Brain microvascular endothelial cell (primary cell): Measurements from ENCODE around the gene GNB3.
"Not testable (repeated sequence)": the region's sequence is repeated elsewhere in the genome, so short reads cannot be mapped to it uniquely, and the experiment has no call there.

Experiments
- DNase-seq: peaks from one replicate; pipeline ENCODE4 v3.0.0-alpha.2; 2020
- H3K27ac ChIP-seq: fragments of 250-450 bp; sonication (Bioruptor Pico); 2 replicates; pipeline ENCODE4 v1.5.1; 2020; ENCODE audit warnings: mild to moderate bottlenecking, moderate library complexity
- H3K27me3 ChIP-seq: fragments of 250-450 bp; sonication (Bioruptor Pico); replicated peaks from 2 replicates; pipeline ENCODE4 v1.5.1; 2020; ENCODE audit warnings: mild to moderate bottlenecking
- H3K36me3 ChIP-seq: fragments of 250-450 bp; sonication (Bioruptor Pico); replicated peaks from 2 replicates; pipeline ENCODE4 v1.5.1; 2020; ENCODE audit warnings: mild to moderate bottlenecking
- H3K4me3 ChIP-seq: 2 replicates; pipeline ENCODE4 v1.5.1; 2011; ENCODE audit warnings: low read depth, mild to moderate bottlenecking, control low read depth, low read length, moderate library complexity
- in situ Hi-C: cut with HindIII; loops from 2 replicates; pipeline ENCODE4 v1.10.0; 2017; ENCODE audit warnings: low sequenced_read_pairs, low pct_ligation_motif_present
- TF ChIP-seq, protein P1 (sequence below): IDR thresholded peaks from 2 replicates; pipeline ENCODE4 v1.5.1; 2011; ENCODE audit warnings: low read depth, mild to moderate bottlenecking, moderate library complexity, low read length, control low read depth, inconsistent platforms; ENCODE audit errors: missing control alignments

GNB3 gene

DNA sequence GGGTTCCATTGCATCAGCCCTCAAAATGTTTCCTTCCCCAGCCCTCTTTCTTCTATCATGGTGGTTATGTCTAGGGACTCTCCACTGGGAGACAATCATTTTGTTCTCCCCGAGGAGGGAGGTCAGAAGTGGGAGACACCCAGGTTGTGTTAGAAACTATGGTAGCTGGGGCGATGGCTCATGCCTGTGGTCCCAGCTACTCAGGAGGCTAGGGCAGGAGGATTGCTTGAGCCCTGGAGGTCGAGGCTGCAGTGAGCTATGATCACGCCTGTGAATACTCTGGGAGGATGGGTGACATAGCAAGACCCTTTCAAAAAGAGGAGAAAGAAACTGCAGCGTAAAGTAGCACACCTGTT is 50.9 kb downstream of the GNB3 start:
- in situ Hi-C loops, result no loop called here
- Histone ChIP-seq H3K36me3 (no peaks in the 10 kb centered on the region), H3K27ac (peak overlapping the region; percentile 51), H3K27me3 (no peaks in the 10 kb centered on the region), H3K4me3 (peak overlapping the region; percentile 56)
- no peak for DNase-seq
- TF ChIP-seq, protein P1, sequence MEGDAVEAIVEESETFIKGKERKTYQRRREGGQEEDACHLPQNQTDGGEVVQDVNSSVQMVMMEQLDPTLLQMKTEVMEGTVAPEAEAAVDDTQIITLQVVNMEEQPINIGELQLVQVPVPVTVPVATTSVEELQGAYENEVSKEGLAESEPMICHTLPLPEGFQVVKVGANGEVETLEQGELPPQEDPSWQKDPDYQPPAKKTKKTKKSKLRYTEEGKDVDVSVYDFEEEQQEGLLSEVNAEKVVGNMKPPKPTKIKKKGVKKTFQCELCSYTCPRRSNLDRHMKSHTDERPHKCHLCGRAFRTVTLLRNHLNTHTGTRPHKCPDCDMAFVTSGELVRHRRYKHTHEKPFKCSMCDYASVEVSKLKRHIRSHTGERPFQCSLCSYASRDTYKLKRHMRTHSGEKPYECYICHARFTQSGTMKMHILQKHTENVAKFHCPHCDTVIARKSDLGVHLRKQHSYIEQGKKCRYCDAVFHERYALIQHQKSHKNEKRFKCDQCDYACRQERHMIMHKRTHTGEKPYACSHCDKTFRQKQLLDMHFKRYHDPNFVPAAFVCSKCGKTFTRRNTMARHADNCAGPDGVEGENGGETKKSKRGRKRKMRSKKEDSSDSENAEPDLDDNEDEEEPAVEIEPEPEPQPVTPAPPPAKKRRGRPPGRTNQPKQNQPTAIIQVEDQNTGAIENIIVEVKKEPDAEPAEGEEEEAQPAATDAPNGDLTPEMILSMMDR, result no peak

DNA sequence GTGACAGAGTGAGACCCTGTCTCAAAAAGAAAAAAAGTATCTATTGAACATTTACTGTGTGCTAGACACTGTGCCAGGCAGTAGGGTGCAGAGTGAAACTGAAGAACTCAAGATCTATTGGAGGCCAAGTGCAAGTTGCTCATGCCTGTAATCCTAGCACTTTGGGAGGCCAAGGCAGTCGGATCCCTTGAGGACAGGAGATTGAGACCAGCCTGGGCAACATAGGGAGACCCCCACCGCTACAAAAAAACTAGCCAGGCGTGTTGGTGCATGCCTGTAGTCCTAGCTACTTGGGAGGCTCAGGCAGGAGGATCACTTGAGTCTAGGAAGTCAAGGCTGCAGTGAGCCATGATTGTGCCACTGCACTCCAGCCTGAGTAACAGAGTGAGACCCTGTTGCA is 52.0 kb downstream of the GNB3 start:
- in situ Hi-C loops, H3K36me3 ChIP-seq: not testable (repeated sequence)

DNA sequence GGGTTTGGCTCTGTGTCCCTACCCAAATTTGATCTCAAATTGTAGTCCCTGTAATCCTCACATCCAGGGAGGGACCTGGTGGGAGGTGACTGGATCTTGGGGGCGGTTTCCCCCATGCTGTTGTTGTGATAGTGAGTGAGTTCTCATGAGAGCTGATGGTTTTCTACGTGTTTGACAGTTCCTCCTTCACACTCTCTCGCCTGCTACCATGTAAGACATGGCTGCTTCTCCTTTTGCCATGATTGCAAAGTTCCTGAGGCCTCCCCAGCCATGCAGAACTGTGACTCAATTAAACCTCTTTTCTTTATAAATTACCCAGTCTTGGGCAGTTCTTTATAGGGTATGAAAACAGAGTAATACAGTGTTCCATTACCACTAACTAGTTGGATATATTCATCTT is 53.6 kb downstream of the GNB3 start:
- H3K36me3 ChIP-seq, result no peaks in the 10 kb centered on the region
- no peak overlapping the region for H3K27ac ChIP-seq
- TF ChIP-seq, protein P1, result no peak
- in situ Hi-C loops, result no loop called here
- no peaks in the 10 kb centered on the region for H3K27me3 ChIP-seq
- DNase-seq, result no peak
- H3K4me3 ChIP-seq, result no peak overlapping the region

More for the DNA sequence above, 52.0 kb downstream of the GNB3 start:
- not testable (repeated sequence) for DNase-seq, H3K4me3 ChIP-seq, H3K27ac ChIP-seq, H3K27me3 ChIP-seq
